GM12873 (cell line): Measurements from ENCODE around the gene SUCLA2.

Source experiments
- TF ChIP-seq, protein P1 (sequence below): IDR thresholded peaks from 2 replicates; pipeline ENCODE4 v1.5.1; 2012; ENCODE audit warnings: low read depth, mild to moderate bottlenecking, moderate library complexity, low read length, control low read depth; ENCODE audit not compliant: insufficient read depth; ENCODE audit errors: missing control alignments

Gene SUCLA2

DNA sequence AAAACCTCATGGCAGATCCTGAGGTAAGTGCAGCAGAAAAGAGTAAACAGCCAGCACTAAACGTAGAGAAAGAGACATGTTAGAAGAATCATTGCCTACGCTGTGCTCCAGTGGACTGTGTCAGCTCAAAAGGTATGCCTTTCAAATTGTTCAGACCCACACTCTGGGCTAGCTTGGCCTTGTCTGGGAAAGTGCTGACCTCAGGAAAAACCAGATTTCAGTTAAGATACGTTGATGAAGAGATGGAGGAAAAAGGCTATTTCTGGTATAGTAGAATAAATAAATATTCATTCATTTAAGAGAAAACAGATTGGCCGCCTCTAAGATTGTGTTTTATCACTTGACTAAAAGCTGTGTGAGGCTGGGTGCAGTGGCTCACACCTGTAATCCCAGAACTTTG lies 9.6 kb upstream of the SUCLA2 start:
- TF ChIP-seq, protein P1, sequence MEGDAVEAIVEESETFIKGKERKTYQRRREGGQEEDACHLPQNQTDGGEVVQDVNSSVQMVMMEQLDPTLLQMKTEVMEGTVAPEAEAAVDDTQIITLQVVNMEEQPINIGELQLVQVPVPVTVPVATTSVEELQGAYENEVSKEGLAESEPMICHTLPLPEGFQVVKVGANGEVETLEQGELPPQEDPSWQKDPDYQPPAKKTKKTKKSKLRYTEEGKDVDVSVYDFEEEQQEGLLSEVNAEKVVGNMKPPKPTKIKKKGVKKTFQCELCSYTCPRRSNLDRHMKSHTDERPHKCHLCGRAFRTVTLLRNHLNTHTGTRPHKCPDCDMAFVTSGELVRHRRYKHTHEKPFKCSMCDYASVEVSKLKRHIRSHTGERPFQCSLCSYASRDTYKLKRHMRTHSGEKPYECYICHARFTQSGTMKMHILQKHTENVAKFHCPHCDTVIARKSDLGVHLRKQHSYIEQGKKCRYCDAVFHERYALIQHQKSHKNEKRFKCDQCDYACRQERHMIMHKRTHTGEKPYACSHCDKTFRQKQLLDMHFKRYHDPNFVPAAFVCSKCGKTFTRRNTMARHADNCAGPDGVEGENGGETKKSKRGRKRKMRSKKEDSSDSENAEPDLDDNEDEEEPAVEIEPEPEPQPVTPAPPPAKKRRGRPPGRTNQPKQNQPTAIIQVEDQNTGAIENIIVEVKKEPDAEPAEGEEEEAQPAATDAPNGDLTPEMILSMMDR, result no peak

DNA sequence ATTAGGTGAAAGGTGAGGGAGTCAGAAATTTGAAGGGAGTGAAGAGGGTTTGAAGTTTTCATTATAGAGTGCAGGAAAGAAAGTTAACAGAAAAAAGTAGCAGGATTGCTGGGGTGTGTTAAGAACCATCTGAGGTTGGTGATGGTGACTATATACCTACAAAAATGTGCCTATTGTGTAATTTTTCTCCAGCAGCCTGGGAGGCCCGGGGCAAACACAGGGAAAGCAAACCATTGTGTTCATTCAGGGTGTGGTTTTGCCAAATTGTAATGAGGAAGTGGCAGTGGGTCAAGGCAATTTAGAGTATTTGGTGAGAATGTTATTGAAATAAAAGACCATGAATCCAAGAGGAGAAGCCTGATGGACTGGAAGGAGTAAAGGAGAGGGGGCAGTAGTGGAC lies 8.2 kb upstream of the SUCLA2 start:
- TF ChIP-seq, protein P1, result no peak

DNA sequence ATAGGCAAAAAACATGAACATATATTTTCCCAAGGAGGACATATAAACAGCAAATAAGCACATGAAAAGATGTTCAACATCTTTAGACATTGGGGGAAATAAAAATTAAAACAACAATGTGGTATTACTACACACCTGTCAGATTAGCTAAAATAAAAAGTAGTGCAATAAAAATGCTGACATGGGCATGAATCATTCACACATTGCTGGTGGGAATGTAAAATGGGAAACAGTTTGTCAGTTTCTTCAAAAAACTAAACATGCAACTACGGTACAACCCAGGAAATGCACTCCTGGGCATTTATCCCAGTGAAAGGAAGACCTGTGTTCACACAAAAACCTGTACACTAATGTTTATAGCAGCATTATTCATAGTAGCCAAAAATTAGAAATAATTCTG lies 5.3 kb upstream of the SUCLA2 start:
- TF ChIP-seq, protein P1, result no peak

DNA sequence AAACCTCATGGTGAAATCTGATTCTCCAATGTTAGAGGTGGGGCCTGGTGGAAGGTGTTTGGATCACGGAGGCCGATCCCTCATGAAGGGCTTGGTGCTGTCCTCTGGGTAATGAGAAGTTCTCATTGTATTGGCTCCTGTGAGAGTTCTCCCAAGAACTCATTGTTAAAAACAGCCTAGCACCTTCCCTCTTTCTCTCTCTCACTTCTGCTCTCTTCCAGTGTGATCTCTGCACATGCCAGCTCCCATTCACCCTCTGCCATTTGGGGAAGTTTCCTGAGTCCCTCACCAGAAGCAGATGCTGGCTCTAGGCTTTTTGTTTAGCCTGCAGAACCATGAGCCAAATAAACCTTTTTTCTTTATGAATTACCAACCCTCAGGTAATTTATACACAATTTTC lies 3.1 kb upstream of the SUCLA2 start:
- TF ChIP-seq, protein P1, result no peak

DNA sequence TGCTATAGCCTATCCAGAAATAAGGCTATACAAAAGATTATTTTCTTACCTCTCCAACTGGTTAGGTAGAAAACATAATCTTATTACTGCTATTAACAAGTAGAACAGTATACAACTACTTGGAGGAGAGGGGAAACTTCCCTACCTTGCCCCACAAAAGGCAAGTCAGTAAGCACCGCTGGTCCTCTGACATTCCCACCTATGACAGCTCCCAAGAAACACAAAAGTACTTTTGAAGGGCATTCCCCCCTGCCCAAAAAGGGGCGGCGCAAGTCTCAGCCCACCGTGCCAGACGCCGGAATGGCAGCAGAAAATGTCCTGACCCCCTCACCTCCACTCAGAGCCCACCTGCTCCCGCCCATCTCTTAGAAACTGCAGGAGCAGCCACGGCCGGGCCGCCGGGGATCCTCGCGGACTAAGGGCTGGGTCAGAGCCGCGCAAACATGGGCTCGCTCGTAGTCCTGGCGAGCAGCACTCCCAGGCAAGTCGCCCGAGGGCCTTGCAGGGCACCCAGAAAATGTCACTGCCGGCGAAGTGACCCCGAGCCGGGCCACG lies 437 bp downstream of the SUCLA2 start:
- TF ChIP-seq, protein P1, result no peak

DNA sequence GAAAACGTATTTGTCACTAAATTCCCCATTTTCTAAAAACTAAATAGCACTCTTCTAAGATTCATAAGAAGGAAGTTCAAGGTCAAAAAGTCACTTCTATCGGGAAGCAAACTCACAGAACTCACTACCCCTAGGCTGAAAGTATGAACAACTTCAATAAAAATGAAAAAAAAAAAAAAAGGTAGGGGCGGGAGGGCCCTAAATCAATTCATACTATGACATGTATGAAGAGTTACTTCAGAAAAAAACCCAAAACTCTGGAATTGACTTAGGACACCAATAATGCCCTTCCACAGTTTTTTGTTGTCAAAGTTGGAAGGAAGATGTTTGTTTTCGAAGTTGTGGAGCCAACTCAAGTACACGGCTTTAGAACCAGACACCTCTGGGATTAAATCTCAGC lies 1.1 kb downstream of the SUCLA2 start:
- TF ChIP-seq, protein P1, result no peak

DNA sequence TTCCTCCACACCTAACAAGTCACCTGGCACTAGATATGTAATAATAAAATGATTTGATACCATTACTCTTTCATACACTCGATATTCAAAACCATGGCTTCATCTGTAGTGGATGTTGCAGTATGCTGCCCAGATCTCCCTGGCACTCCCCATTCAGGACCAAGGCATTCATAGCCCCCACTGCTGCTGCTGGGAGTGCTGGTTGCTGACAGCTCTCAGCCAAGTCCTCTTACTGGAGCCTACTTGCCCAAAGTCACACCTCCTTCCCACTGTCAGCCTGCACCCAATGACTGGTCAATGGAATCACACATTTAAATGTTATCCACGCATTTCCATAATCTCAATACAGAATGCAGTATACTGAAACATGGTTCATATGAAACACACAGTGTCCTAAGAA lies 3.7 kb downstream of the SUCLA2 start:
- TF ChIP-seq, protein P1, result no peak
